Measurements from ENCODE around the gene TRABD2B. TPM values are rescaled to one million over a fixed set of nuclear protein-coding genes. Genes with fewer than 3 reads are reported as not detected.

TRABD2B gene
- total RNA-seq, 1 experiment from 2014 or later = 0.05 TPM

GRCh38 chr1:47969478-47969877 is 27.7 kb downstream of the TRABD2B start:
- ChIA-PET RAD21 (ENCODE audit: low non-redundant PET in 1 of 2, low total read pairs in 2 of 2, uncharacterized antibody in 2 of 2, unreplicated experiment in 2 of 2) (no interaction called here), CTCF (no interaction called here), POLR2A (no interaction called here)
- H3K9ac ChIP-seq (ENCODE audit: low read length) = no peak overlapping the region
- H3K9me2 ChIP-seq (ENCODE audit: insufficient read depth) = no peaks in the 10 kb centered on the region
- no peak overlapping the region for H3K4me3 ChIP-seq (replicated peaks in 1 of 2; ENCODE audit: low read depth in 1 of 2, low read length in 2 of 2)
- H3K27me3 ChIP-seq (ENCODE audit: insufficient read depth, low read length) = 0 out of 2 replicates have a peak, but pooled peaks cover 2% of the 10 kb centered on the region
- no peak for ATAC-seq
- H3K9me3 ChIP-seq (ENCODE audit: control insufficient read depth in 1 of 2, insufficient read depth in 1 of 2, low read depth in 1 of 2, low read length in 2 of 2) = no peaks in the 10 kb centered on the region
- no peak overlapping the region for H2AFZ ChIP-seq (ENCODE audit: low read depth, low read length, poor library complexity, severe bottlenecking)
- H3K36me3 ChIP-seq (ENCODE audit: control insufficient read depth in 1 of 2, insufficient read depth in 2 of 2, low read length in 2 of 2) = no peaks in the 10 kb centered on the region
- intact Hi-C loops (cut with micrococcal nuclease) = no loop called here
- DNase-seq (ENCODE audit: low read depth, low spot score) = no peak
- no TSS peak for BruUV-seq (replicated peaks)
- H3K4me1 ChIP-seq (ENCODE audit: control insufficient read depth in 1 of 2, insufficient read depth in 2 of 2, low read length in 2 of 2) = no peaks in the 10 kb centered on the region
- H3K27ac ChIP-seq (ENCODE audit: low read depth, low read length) = no peak overlapping the region
- TF ChIP-seq ZFX (IDR thresholded peaks at IDR 0.05) (no peak), ATF3 (IDR thresholded peaks at IDR 0.05) (no peak), POLR2A (IDR thresholded peaks at IDR 0.05; ENCODE audit: borderline replicate concordance, extremely low read depth, insufficient read depth, insufficient read length) (no peak), RAD21 (IDR thresholded peaks at IDR 0.05; ENCODE audit: low read depth) (no peak), EZH2phosphoT487 (IDR thresholded peaks at IDR 0.05; ENCODE audit: borderline replicate concordance) (no peak), REST (IDR thresholded peaks at IDR 0.05; ENCODE audit: low read depth) (no peak), CEBPB (IDR thresholded peaks at IDR 0.05; ENCODE audit: low read depth) (no peak), SIN3A (IDR thresholded peaks at IDR 0.05; ENCODE audit: low read depth) (no peak)
- H3K79me2 ChIP-seq (ENCODE audit: insufficient read depth, low read length) = no peaks in the 10 kb centered on the region
- H4K20me1 ChIP-seq (ENCODE audit: insufficient read depth) = no peaks in the 10 kb centered on the region
- H3K4me2 ChIP-seq (ENCODE audit: low read length) = no peak overlapping the region

GRCh38 chr1:47968556-47968888 is 28.7 kb downstream of the TRABD2B start:
- Histone ChIP-seq H2AFZ (ENCODE audit: low read depth, low read length, poor library complexity, severe bottlenecking) (no peak overlapping the region), H4K20me1 (ENCODE audit: insufficient read depth) (no peaks in the 10 kb centered on the region), H3K9ac (ENCODE audit: low read length) (no peak overlapping the region), H3K4me2 (ENCODE audit: low read length) (no peak overlapping the region), H3K4me1 (ENCODE audit: control insufficient read depth in 1 of 2, insufficient read depth in 2 of 2, low read length in 2 of 2) (no peaks in the 10 kb centered on the region), H3K27me3 (ENCODE audit: insufficient read depth, low read length) (0 out of 2 replicates have a peak, but pooled peaks cover 2% of the 10 kb centered on the region), H3K9me2 (ENCODE audit: insufficient read depth) (no peaks in the 10 kb centered on the region), H3K36me3 (ENCODE audit: control insufficient read depth in 1 of 2, insufficient read depth in 2 of 2, low read length in 2 of 2) (no peaks in the 10 kb centered on the region), H3K27ac (ENCODE audit: low read depth, low read length) (no peak overlapping the region), H3K9me3 (ENCODE audit: control insufficient read depth in 1 of 2, insufficient read depth in 1 of 2, low read depth in 1 of 2, low read length in 2 of 2) (no peaks in the 10 kb centered on the region), H3K79me2 (ENCODE audit: insufficient read depth, low read length) (no peaks in the 10 kb centered on the region), H3K4me3 (replicated peaks in 1 of 2; ENCODE audit: low read depth in 1 of 2, low read length in 2 of 2) (no peak overlapping the region)
- ChIA-PET POLR2A (no interaction called here), RAD21 (ENCODE audit: low non-redundant PET in 1 of 2, low total read pairs in 2 of 2, uncharacterized antibody in 2 of 2, unreplicated experiment in 2 of 2) (no interaction called here), CTCF (no interaction called here)
- DNase-seq (ENCODE audit: low read depth, low spot score) = no peak
- TF ChIP-seq POLR2AphosphoS5 (IDR thresholded peaks at IDR 0.05; ENCODE audit: low read depth, low read length) (no peak), ZBTB33 (IDR thresholded peaks at IDR 0.05; ENCODE audit: extremely low read depth, insufficient replicate concordance, low read length) (no peak), SP1 (IDR thresholded peaks at IDR 0.05; ENCODE audit: low read depth) (no peak), TCF7L2 (IDR thresholded peaks at IDR 0.05; ENCODE audit: borderline replicate concordance, extremely low read depth, insufficient read depth, insufficient read length) (no peak), RAD21 (IDR thresholded peaks at IDR 0.05; ENCODE audit: low read depth) (no peak), ELF1 (IDR thresholded peaks at IDR 0.05; ENCODE audit: borderline replicate concordance, low read depth) (no peak)
- TF ChIP-seq, protein P1, sequence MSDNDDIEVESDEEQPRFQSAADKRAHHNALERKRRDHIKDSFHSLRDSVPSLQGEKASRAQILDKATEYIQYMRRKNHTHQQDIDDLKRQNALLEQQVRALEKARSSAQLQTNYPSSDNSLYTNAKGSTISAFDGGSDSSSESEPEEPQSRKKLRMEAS (IDR thresholded peaks at IDR 0.05) = no peak
- ATAC-seq = no peak
- BruUV-seq (replicated peaks) = no TSS peak
- intact Hi-C loops (cut with micrococcal nuclease) = no loop called here

Data from HCT116 (cell line).